ENCODE measurements around the gene STK39.
A peak's percentile ranks its signal among the peaks of the same experiment; 100 is the strongest.
"Not testable (repeated sequence)": the region's sequence is repeated elsewhere in the genome, so short reads cannot be mapped to it uniquely, and the experiment has no call there.

STK39 gene

GRCh38 chr2:168135630-168136029, 111.8 kb downstream of the STK39 start:
- no peak for DNase-seq (ENCODE audit: low read depth)

DNA sequence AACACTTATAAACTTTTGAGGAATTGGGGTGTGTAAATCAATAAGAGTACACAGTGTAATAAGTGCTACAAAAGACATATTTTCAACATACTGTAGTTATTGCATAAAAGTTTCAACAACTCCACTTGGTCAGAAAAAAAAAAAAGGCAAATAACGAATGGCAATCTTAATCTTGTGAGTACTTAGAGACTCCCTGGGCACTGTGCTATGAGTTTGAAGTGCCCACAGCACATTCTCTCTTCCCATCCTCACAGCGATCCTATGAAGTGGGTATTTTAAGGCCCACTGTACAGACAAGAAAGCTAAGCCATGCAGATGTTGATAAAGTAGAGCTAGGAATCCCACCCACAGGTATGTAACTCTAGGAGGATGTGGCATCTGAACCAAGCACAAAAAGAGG, 112.3 kb downstream of the STK39 start:
- DNase-seq (ENCODE audit: low read depth): no peak

GRCh38 chr2:168134485-168134884, 112.9 kb downstream of the STK39 start:
- no peak for DNase-seq (ENCODE audit: low read depth)

DNA sequence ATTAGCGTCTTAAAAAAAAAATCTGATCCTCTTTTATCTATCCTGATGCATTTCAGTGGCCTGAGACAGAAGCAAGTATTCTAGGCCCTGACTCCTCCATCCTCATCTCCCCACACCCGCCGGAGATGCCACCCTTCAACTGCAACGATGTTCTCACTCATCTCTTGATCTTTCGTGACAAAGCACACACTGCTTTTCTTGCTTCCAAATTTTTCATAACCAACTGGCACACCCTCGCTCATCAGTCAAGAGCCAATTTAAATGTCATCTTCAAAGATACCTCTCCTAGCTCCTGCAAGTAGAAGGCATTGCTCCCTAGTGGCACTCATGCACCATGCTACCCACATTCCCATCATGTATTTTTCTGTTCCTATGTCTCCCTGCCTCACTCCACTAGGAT, 115.0 kb downstream of the STK39 start:
- DNase-seq (ENCODE audit: low read depth): no peak

- no peak for DNase-seq (ENCODE audit: low read depth)
Observed at GRCh38 chr2:168130346-168130745, 117.0 kb downstream of the STK39 start.

- no peak for DNase-seq (ENCODE audit: low read depth)
Observed at GRCh38 chr2:168127371-168127770, 120.0 kb downstream of the STK39 start.

DNA sequence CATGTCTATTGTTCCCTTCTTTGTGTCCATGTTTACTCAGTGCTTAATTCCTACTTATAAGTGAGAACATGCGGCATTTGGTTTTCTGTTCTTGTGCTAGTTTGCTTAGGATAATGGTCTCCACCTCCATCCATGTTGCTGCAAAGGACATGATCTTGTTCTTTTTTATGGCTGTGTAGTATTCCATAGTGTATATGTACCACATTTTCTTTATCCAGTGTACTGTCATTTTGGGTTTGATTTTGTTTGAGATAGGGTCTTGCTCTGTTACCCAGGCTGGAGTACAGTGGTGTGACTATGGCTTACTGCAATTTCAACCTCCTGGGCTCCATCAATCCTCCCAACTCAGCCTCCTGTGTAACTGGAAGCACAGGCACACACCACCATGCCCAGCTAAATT, 125.2 kb downstream of the STK39 start:
- not testable (repeated sequence) for DNase-seq (ENCODE audit: low read depth)

DNA sequence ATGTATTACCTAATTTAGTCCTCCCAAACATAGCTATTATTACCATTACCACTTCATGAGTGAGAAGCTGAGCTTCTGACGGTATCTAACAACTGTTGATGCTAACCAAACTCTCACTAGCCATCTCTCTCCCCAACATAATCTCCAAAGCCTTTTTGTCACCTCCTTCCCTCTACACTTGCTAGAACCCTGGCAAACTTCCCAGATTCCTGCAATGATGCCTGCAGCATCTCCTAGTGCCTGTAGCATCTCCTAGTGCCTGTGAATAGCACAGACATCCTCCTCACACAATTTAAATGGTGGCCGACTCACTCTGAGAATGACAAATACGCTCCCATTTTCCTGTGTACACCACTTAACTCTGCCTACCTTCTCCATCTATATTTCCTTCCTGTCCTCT, 126.7 kb downstream of the STK39 start:
- DNase-seq (ENCODE audit: low read depth): no peak

DNA sequence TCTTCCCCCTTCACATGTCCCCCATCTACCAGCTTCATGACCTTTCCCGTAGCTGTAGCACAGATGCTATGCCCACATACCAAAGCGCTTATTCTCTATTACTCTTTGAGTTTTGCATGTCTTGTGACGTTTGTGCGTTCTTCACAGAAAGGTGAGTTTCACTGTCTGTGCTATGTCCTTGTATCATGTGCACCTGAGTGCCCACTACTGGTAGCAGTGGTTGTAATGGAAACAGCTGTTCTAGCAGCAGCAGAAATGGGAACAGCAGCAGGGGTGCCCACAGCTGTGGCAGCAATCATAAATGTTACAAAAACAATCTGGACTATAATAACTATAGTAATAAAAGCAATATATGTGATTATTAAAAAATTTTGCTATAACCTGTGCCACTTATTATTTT, 127.1 kb downstream of the STK39 start:
- no peak for DNase-seq (ENCODE audit: low read depth)

DNA sequence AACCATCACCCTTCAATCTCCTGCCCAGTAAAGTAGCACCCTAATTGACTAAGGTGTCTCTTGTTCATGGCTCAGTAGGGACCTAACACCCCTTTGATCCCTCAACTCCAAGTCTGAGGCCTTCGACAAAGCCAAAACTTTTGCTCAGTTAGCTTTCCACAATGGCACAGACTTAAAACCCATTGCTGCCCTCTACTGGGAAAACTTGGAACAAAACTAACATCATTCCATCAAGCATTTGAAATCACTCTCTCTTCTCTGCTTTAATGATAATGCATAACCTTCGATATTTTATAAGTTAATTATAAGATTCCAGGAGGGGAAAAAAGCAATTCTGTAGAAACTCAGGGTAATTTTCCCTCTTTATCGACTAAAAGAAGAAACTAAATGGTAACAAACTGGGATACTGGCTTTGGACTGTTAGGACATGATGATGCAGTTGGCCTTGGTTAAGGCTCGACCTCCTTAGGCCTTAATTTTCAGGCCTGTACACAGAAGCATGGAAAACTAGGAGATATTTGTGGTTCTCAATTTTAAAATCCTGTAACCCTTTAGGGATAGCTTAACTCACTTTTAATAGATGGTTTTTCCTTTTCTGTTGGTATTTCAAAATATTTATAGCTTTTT, 127.8 kb downstream of the STK39 start:
- peak; percentile 24 for DNase-seq (ENCODE audit: low read depth)

- DNase-seq (ENCODE audit: low read depth): peak; percentile 14
Observed at GRCh38 chr2:168118733-168119514, 128.5 kb downstream of the STK39 start.

DNA sequence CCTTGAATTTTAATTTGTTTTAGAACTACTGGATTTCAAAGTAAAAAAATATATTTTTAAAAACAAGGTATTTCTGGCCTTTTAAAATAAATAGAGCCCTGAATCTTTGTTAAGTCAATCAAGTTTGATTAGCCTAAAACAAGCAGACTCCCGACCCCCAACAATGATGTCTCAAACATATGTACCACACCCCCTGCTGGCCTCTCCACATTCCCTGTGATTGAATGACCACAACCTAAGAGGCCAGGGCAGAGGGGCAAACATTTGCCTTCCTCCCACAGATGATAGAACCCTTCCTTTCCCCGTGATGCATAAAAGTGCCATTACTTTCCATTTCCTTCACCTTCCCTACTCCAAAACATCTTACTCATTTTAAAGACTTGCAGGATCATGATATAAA, 130.9 kb downstream of the STK39 start:
- no peak for DNase-seq (ENCODE audit: low read depth)

GRCh38 chr2:168114619-168115018, 132.8 kb downstream of the STK39 start:
- no peak for DNase-seq (ENCODE audit: low read depth)

DNA sequence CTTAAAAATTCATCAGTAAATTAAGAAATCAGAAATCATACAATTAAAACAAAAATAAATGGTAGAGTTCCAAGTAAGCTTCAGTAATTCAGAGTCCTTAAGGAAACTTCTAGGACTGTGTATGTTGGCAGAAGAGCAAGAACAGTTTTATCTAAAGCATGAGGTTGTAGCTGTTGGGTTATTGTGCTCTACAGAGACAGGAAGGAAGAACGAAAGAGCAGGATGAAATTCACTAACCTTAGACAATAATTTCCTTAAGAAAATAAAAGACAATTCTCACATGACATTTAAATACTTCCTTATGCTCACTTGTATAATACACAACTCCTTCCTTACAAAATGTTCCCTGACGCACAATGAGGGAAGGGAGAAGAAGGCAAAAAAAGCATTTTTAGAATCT, 133.4 kb downstream of the STK39 start:
- no peak for DNase-seq (ENCODE audit: low read depth)

GRCh38 chr2:168107322-168107721, 140.1 kb downstream of the STK39 start:
- DNase-seq (ENCODE audit: low read depth): no peak

- no peak for DNase-seq (ENCODE audit: low read depth)
Observed at GRCh38 chr2:168105127-168105683, 142.2 kb downstream of the STK39 start.

DNA sequence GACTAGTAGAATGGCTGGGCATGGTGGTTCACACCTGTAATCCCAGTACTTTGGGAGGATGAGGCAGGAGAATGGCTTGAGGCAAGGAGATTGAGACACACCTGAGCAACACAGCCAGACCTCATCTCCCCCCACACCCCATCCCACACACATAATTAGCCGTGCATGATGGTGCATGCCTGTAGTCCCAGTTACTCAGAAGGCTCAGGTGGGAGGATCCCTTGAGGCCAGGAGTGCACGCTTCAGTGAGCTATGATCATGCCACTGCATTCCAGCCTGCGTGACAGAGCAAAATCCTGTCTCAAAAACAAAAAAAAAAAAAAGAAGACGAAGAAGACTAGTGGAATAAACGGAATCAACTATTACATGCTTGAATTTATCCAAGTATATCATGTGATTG, 150.0 kb downstream of the STK39 start:
- DNase-seq (ENCODE audit: low read depth): no peak

DNA sequence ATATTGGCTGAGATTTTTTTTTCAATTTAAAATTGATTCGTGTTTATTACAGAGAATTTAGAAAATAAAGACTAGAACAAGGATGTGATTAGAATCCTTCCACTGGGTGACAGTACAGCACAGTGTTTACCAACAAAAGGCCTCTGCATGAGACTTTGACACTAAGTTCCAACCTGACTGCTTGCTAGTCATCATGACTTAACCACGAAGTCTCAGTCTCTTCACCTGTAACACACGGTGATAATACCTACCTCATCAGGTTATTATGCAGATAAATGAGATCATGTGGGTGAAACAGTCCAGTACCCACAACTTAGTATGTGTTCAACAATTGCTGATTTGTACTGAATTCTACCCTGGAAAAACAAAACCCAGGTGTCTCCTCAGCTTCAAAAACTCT, 151.2 kb downstream of the STK39 start:
- no peak for DNase-seq (ENCODE audit: low read depth)

GRCh38 chr2:168091986-168092385, 155.4 kb downstream of the STK39 start:
- no peak for DNase-seq (ENCODE audit: low read depth)

DNA sequence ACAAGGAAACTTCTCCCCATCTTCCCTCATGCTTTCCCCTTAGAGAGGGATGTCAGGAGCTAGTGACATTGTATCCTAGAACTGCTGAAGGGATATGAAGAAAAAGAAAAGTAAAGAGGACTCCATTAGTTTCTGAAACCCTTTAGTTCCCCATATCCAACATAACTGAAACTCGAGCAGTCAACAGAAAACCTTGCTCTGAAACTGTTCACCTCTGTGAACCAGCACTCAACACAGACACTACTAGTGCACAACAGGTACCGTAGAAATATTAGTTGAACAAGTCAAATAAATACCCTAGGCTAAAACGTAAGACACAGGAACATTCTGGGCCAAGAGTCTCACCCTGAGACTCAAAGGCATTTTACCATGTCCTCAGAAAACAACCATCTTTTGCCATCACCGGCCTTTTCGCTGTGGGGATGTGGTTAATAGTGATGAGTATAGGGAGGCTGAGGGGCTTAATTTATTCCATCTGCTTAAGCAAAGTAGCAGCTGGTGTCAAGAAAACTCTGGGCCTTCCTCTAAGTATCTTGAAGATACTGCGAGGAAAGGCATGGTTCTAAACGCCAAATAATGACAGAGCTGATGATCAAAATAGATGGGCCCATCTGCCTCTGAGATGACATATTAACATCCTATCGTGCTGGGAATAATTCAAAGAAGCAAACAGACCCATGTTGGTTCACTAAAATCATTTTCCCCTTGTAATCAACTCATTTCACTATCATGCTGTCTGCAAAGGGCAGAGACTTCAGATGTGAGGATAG, 156.8 kb downstream of the STK39 start:
- no peak for DNase-seq (ENCODE audit: low read depth)

DNA sequence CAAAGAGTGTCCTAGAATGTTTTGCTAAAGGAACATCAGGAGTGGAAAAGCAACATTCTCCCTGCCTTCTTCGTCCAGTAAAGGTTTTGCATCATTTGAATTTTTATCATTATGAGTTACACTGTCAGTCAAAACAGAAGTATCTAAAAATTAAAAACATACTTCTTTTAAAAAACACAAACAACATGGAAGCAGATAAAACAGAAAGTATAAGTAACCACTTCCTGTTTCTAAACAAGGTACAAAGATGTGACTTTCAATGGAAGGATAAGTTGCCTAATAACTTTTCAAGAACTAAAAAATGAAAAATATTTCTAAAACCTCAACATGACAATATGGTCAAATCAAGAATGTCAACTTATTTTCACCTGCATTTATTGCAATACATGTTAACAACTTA, 158.2 kb downstream of the STK39 start:
- DNase-seq (ENCODE audit: low read depth): no peak

DNA sequence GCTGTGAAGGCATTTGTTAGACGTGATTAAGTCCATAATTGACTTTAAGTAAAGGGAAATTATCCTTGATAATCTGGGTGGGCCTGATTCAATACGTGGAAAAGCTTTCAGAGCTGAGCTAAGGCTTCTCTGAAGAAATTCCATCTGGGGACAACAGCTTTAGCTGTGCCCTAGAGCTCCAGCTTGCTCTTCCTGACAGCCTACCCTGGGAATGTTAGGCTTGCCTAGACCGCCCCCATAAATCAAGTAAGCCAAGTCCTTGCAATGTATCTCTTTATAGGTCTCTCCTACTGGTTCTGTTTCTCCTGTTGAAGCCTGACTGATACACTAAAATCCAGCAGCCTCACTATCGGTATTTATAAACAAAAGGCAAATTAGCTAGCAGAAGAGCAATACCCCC, 160.0 kb downstream of the STK39 start:
- no peak for DNase-seq (ENCODE audit: low read depth)

DNA sequence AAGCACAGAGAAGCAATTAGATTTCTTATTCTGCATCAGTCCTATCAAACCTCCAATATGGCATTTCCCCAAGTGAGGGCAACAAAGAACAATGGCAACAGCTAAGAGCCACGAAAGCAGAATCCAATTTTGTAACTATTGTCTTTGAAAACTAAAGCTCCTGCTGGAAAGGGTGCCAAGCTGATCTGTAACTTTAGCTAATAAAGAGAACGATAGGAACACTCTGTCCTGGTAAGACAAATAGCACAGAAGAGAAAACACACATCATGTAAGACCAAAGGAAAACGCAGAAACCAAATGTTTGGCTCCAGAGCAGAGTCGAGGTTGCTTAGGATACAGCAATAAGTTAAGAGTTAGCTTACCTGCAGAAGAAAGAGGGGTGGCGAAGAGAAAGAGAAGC, 160.5 kb downstream of the STK39 start:
- DNase-seq (ENCODE audit: low read depth): no peak
